ENCODE results near the gene FNDC3B. TPM values are rescaled to one million over a fixed set of nuclear protein-coding genes. Genes with fewer than 3 reads are reported as not detected.

The FNDC3B gene
- total and polyA plus RNA-seq, 2 donors (not counting 3 experiments of a cell fraction or from before 2014, with no cell fraction given), result 91.6 to 295 TPM

DNA sequence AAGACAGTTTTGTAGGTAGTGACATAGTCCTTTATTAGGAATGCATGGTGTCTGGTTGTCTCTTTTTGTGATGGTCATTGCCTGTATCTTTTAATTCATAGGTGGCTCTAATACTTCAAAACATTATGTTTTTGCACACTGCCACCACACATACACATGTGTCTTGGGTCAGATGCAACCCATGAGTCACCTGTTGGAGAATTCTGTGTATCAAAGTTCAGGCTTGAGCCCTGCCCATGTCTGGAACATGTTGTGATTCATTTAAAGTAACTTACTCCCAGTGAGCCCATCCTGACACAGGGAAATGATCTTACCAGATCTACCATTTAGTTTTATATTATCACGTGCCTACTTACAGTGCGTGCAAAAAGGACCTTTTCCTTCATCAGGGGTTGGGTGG lies 266.2 kb downstream of the FNDC3B start:
- H3K27me3 ChIP-seq (ENCODE audit: control insufficient read depth in 2 of 2, insufficient read depth in 2 of 2, low read length in 2 of 2), result no peaks in the 10 kb centered on the region
- peaks cover 21% of the 10 kb centered on the region for H3K4me1 ChIP-seq (ENCODE audit: control insufficient read depth, extremely low read depth, insufficient read depth, low read length)
- H3K4me2 ChIP-seq (ENCODE audit: insufficient read depth, low read length), result no peak overlapping the region
- no peak overlapping the region for H2AFZ ChIP-seq (ENCODE audit: low read depth, low read length)
- peaks cover 27 to 48% of the 10 kb centered on the region in 2 experiments for H3K36me3 ChIP-seq (ENCODE audit: control insufficient read depth in 2 of 2, extremely low read depth in 1 of 2, insufficient read depth in 2 of 2, low read length in 2 of 2)
- DNase-seq (ENCODE audit: low read depth, low spot score), result peak; percentile 46
- ChIA-PET POLR2A (no interaction called here), CTCF (no interaction called here)
- BruUV-seq (replicated peaks), result no TSS peak
- peaks cover 11% of the 10 kb centered on the region for H3K79me2 ChIP-seq (ENCODE audit: control insufficient read depth, insufficient read depth, low read length)
- H4K20me1 ChIP-seq (replicated peaks; ENCODE audit: control insufficient read depth, extremely low read depth, insufficient read depth, low read length), result no peaks in the 10 kb centered on the region
- TF ChIP-seq FOS (IDR thresholded peaks at IDR 0.05; ENCODE audit: borderline replicate concordance, insufficient read depth, low read length), result peak; percentile 45
- TF ChIP-seq EZH2 (IDR thresholded peaks at IDR 0.05; ENCODE audit: borderline replicate concordance, low read depth, low read length, severe bottlenecking), result no peak
- no peak for FAIRE-seq
- intact Hi-C loops (cut with micrococcal nuclease) (no loop called here), dilution Hi-C loops (cut with MboI; ENCODE audit: extremely low pct_ligation_motif_present, low sequenced_read_pairs) (no loop called here)
- H3K4me3 ChIP-seq (replicated peaks in 1 of 3; ENCODE audit: insufficient read depth in 1 of 3, low read depth in 1 of 3, low read length in 3 of 3), result no peak overlapping the region
- peak overlapping the region; percentile 21 for H3K27ac ChIP-seq (ENCODE audit: insufficient read depth, low read depth, low read length)
- H3K9me1 ChIP-seq (replicated peaks; ENCODE audit: control insufficient read depth, extremely low read depth, insufficient read depth, low read length), result no peaks in the 10 kb centered on the region
- H3K9me3 ChIP-seq (replicated peaks; ENCODE audit: control insufficient read depth, insufficient read depth, low read length), result no peaks in the 10 kb centered on the region
- no peak overlapping the region for H3K9ac ChIP-seq (replicated peaks; ENCODE audit: extremely low read depth, insufficient read depth, low read length)

DNA sequence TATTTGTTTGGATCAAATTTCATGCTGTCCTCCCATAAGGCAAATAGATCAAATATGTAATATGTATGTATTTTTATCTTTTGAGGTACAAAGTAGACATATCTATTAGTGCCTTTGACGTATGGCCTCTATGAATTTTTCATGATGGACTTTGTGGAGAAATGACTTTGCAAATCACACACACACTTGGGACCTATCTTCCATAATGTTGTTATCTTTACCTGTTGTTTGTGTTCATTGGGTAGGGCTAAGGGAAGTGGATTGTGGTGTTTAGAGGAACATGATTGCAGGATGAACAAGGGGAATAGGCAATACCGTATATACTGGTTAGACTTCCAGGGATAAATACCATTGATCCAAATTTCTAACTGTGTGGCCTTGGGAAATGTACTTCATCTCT lies 266.6 kb downstream of the FNDC3B start:
- Histone ChIP-seq H3K79me2 (ENCODE audit: control insufficient read depth, insufficient read depth, low read length) (peaks cover 11% of the 10 kb centered on the region), H2AFZ (ENCODE audit: low read depth, low read length) (no peak overlapping the region), H3K4me2 (ENCODE audit: insufficient read depth, low read length) (no peak overlapping the region), H3K9ac (replicated peaks; ENCODE audit: extremely low read depth, insufficient read depth, low read length) (no peak overlapping the region), H3K9me3 (replicated peaks; ENCODE audit: control insufficient read depth, insufficient read depth, low read length) (no peaks in the 10 kb centered on the region), H3K9me1 (replicated peaks; ENCODE audit: control insufficient read depth, extremely low read depth, insufficient read depth, low read length) (no peaks in the 10 kb centered on the region), H3K27ac (ENCODE audit: insufficient read depth, low read depth, low read length) (peak overlapping the region; percentile 21), H3K4me1 (ENCODE audit: control insufficient read depth, extremely low read depth, insufficient read depth, low read length) (peaks cover 21% of the 10 kb centered on the region), H3K36me3 (ENCODE audit: control insufficient read depth in 2 of 2, extremely low read depth in 1 of 2, insufficient read depth in 2 of 2, low read length in 2 of 2) (peaks cover 28 to 48% of the 10 kb centered on the region in 2 experiments), H4K20me1 (replicated peaks; ENCODE audit: control insufficient read depth, extremely low read depth, insufficient read depth, low read length) (no peaks in the 10 kb centered on the region), H3K4me3 (replicated peaks in 1 of 3; ENCODE audit: insufficient read depth in 1 of 3, low read depth in 1 of 3, low read length in 3 of 3) (no peak overlapping the region), H3K27me3 (ENCODE audit: control insufficient read depth in 2 of 2, insufficient read depth in 2 of 2, low read length in 2 of 2) (no peaks in the 10 kb centered on the region)
- dilution Hi-C loops (cut with MboI; ENCODE audit: extremely low pct_ligation_motif_present, low sequenced_read_pairs), result no loop called here
- TF ChIP-seq, protein P1, sequence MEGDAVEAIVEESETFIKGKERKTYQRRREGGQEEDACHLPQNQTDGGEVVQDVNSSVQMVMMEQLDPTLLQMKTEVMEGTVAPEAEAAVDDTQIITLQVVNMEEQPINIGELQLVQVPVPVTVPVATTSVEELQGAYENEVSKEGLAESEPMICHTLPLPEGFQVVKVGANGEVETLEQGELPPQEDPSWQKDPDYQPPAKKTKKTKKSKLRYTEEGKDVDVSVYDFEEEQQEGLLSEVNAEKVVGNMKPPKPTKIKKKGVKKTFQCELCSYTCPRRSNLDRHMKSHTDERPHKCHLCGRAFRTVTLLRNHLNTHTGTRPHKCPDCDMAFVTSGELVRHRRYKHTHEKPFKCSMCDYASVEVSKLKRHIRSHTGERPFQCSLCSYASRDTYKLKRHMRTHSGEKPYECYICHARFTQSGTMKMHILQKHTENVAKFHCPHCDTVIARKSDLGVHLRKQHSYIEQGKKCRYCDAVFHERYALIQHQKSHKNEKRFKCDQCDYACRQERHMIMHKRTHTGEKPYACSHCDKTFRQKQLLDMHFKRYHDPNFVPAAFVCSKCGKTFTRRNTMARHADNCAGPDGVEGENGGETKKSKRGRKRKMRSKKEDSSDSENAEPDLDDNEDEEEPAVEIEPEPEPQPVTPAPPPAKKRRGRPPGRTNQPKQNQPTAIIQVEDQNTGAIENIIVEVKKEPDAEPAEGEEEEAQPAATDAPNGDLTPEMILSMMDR (IDR thresholded peaks at IDR 0.05; ENCODE audit: extremely low read depth in 1 of 2, insufficient read depth in 1 of 2, low read depth in 1 of 2, low read length in 2 of 2), result no peak
- TF ChIP-seq MYC (IDR thresholded peaks at IDR 0.05; ENCODE audit: low read depth, low read length) (no peak), POLR2AphosphoS5 (IDR thresholded peaks at IDR 0.05; ENCODE audit: insufficient read depth, low read depth, low read length) (no peak), JUN (IDR thresholded peaks at IDR 0.05; ENCODE audit: borderline replicate concordance, insufficient read depth, insufficient read length, low read depth) (no peak), EZH2 (IDR thresholded peaks at IDR 0.05; ENCODE audit: borderline replicate concordance, low read depth, low read length, severe bottlenecking) (no peak), FOS (IDR thresholded peaks at IDR 0.05; ENCODE audit: borderline replicate concordance, insufficient read depth, low read length) (no peak), POLR2A (IDR thresholded peaks at IDR 0.05; ENCODE audit: low read depth, low read length) (no peak), GATA2 (IDR thresholded peaks at IDR 0.05; ENCODE audit: insufficient read depth, insufficient read length, low read depth, low read length) (no peak)
- TF ChIP-seq, protein P2, sequence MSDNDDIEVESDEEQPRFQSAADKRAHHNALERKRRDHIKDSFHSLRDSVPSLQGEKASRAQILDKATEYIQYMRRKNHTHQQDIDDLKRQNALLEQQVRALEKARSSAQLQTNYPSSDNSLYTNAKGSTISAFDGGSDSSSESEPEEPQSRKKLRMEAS (IDR thresholded peaks at IDR 0.05; ENCODE audit: insufficient read depth, insufficient read length), result no peak
- BruUV-seq (replicated peaks), result no TSS peak
- no peak for FAIRE-seq
- intact Hi-C loops (cut with micrococcal nuclease), result no loop called here
- no peak for DNase-seq (ENCODE audit: low read depth, low spot score)
- ChIA-PET CTCF (interaction anchor here (1.4 kb wide), 1 partner anchor 26 kb away, joined by 5 read pairs; no protein-coding TSS in a partner anchor), POLR2A (no interaction called here)
